ENCODE measurements around the gene FCRL2.
"Not testable (repeated sequence)": the region's sequence is repeated elsewhere in the genome, so short reads cannot be mapped to it uniquely, and the experiment has no call there.

The FCRL2 gene

DNA sequence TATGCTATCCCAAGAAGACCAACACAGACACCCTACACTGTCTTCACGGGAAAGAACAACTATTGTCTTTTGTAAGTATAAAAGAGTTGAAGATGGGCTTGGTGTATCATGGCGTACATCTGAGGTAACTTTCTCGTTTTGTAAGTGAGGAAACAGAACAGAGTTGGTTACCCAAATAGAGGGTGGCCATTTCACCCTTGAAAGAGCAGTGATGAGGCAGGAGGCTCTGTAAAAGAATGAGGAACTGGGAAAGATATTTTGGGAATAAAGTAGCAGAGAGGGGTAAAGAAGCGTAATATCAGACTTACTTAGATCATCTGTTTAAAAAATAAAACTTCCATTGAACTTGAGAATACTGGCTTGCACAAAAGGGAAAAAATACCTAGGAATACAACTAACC is 18.9 kb downstream of the FCRL2 start:
- no peak for DNase-seq (ENCODE audit: low spot score)
- in situ Hi-C loops (cut with MboI; ENCODE audit: low sequenced_read_pairs, unreplicated experiment) = no loop called here
- TF ChIP-seq, protein P1, sequence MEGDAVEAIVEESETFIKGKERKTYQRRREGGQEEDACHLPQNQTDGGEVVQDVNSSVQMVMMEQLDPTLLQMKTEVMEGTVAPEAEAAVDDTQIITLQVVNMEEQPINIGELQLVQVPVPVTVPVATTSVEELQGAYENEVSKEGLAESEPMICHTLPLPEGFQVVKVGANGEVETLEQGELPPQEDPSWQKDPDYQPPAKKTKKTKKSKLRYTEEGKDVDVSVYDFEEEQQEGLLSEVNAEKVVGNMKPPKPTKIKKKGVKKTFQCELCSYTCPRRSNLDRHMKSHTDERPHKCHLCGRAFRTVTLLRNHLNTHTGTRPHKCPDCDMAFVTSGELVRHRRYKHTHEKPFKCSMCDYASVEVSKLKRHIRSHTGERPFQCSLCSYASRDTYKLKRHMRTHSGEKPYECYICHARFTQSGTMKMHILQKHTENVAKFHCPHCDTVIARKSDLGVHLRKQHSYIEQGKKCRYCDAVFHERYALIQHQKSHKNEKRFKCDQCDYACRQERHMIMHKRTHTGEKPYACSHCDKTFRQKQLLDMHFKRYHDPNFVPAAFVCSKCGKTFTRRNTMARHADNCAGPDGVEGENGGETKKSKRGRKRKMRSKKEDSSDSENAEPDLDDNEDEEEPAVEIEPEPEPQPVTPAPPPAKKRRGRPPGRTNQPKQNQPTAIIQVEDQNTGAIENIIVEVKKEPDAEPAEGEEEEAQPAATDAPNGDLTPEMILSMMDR (IDR thresholded peaks at IDR 0.05; ENCODE audit: borderline replicate concordance, control extremely low read depth, extremely low read depth, insufficient read depth, missing control alignments) = no peak

DNA sequence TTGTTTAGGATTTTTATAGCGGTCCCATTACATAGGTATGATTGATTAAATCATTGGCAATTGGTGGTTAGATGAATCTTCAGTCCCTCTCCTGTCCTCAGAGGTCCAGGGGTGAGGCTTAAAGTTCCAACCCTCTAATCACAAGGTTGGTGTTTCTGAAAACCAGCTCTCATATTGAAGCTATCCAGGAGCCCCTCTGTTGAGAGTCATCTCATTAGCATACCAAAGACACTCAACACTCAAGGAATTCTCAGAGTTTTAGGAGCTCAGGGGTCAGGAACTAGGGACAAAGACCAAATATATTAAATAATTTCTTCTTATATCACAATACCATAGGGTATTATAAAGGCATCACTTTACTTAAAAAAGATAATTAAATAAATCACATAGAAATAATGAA is 23.3 kb downstream of the FCRL2 start:
- in situ Hi-C loops (cut with MboI; ENCODE audit: low sequenced_read_pairs, unreplicated experiment) = no loop called here
- no peak for DNase-seq (ENCODE audit: low spot score)
- TF ChIP-seq, protein P1 (IDR thresholded peaks at IDR 0.05; ENCODE audit: borderline replicate concordance, control extremely low read depth, extremely low read depth, insufficient read depth, missing control alignments) = no peak

DNA sequence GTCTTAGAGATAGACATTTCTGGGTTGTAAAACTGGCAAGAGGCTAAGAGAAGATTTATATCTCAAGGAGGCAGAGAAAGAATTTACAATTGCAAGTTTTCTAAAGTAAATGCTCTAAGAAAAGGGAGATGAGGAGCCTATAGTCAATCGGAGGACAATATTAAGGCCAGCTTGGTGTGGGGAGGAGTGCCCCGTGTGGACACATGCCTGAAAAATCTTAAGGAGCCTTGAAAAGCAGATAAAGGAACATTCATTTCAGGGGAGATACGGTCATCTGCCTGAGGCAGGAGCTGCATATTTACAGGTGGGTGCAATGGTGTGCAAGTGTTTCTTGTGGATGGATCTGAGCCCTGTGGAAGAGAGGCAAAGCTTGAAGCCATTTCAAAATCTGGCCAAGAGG is 25.6 kb downstream of the FCRL2 start:
- TF ChIP-seq, protein P1 (IDR thresholded peaks at IDR 0.05; ENCODE audit: borderline replicate concordance, control extremely low read depth, extremely low read depth, insufficient read depth, missing control alignments) = no peak
- DNase-seq (ENCODE audit: low spot score) = no peak
- in situ Hi-C loops (cut with MboI; ENCODE audit: low sequenced_read_pairs, unreplicated experiment) = no loop called here

DNA sequence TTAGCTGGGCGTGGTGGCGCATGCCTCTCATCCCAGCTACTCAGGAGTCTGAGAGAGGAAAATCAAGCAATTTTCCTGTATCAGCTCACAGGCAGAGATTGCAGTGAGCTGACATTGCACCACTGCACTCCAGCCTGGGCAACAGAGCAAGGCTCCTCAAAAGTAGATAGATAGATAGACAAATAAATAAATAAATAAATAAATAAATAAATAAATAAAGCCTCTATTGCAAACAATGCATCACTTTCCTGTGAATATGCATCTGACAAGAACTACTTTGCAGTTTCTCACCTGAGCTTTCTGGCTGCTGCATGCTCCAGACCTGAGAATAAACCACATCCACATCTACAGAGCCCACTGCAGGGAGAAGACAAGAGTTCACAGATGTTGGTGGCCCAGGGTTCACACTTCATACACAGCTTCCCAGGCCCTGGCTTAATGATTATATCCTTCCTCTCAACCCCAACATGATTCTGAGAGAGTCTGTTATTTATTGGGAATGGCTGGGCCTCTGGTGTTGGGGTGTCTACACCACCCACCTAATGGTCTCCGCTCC is 28.6 kb downstream of the FCRL2 start:
- no peak for DNase-seq (ENCODE audit: low spot score)
- in situ Hi-C loops (cut with MboI; ENCODE audit: low sequenced_read_pairs, unreplicated experiment) = no loop called here
- TF ChIP-seq, protein P1 (IDR thresholded peaks at IDR 0.05; ENCODE audit: borderline replicate concordance, control extremely low read depth, extremely low read depth, insufficient read depth, missing control alignments) = no peak

DNA sequence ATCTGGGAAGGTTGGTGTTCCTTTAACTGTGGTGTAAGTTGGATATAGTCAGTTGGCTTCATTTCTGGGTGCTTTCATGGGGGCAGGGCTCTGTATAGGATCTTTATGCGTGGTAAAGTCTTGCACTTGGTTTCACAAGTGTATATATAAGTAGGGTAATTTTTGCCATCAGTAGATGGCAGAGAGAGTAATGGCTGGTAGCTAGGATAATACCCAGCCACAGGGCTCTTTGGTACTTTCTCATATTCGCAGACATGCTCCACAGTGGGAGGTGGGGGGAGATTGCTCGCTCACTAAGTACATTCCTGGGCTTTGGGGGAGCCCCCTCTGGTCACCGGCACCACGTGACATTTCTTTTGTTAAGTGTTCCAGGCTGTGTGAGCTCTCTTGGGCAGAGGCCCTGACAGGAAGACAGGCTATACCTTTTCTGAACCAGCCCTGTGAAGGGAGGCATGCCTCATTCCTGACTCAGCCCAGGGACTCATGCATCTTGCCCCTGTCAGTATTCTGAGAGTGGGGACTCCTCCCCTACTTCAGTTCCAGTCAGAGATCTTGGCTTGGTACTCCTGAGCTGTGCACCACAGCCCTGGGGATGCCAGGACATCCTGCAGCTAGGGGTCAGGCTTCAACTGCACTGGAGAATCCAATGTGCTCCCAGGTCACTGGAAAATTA is 37.6 kb downstream of the FCRL2 start:
- TF ChIP-seq, protein P1 (IDR thresholded peaks at IDR 0.05; ENCODE audit: borderline replicate concordance, control extremely low read depth, extremely low read depth, insufficient read depth, missing control alignments) = no peak
- in situ Hi-C loops (cut with MboI; ENCODE audit: low sequenced_read_pairs, unreplicated experiment) = no loop called here
- DNase-seq (ENCODE audit: low spot score) = no peak

DNA sequence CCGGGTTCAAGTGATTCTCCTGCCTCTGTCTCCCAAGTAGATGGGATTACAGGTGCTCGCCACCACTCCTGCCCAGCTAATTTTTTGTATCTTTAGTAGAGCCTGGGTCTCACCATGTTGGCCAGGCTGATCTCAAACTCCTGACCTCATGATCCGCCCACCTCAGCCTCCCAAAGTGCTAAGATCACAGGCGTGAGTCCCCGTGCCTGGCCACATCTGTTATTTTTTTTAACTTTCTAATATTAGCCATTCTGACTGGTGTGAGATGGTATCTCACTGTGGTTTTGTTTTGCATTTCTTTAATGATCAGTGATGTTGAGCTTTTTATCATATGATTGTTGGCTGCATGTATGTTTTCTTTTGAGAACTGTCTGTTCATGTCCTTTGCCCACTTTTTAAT is 40.9 kb downstream of the FCRL2 start:
- DNase-seq (ENCODE audit: low spot score); in situ Hi-C loops (cut with MboI; ENCODE audit: low sequenced_read_pairs, unreplicated experiment): not testable (repeated sequence)

DNA sequence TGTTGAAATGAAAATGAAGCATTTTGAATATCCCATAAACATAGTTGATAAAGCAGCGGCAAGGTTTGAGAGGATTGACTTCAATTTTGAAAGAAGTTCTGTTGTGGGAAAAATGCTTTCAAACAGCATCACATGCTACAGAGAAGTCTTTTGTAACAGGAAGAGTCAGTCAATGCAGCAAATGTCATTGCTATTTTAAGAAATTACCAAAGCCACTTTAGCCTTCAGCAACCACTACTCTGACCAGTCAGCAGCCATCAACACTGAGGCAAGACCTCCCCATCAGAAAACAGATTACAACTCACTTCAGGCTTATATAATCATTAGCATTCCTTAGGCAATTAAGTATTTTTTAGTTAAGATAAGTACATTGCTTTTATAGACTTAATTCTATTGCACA is 42.6 kb downstream of the FCRL2 start:
- in situ Hi-C loops (cut with MboI; ENCODE audit: low sequenced_read_pairs, unreplicated experiment) = no loop called here
- DNase-seq (ENCODE audit: low spot score) = no peak
- TF ChIP-seq, protein P1 (IDR thresholded peaks at IDR 0.05; ENCODE audit: borderline replicate concordance, control extremely low read depth, extremely low read depth, insufficient read depth, missing control alignments) = no peak

All from GM13976 (cell line).